Omental fat pad (tissue), 4 donors: ENCODE results near the gene PLD1. TPM values are rescaled to one million over a fixed set of nuclear protein-coding genes. Genes with fewer than 3 reads are reported as not detected.
"Not testable (repeated sequence)": the region's sequence is repeated elsewhere in the genome, so short reads cannot be mapped to it uniquely, and the experiment has no call there.

Experiments used
- ATAC-seq: fragments of 150-250 bp; one replicate; pipeline ENCODE4 v1.9.1; 2016; ENCODE audit warnings: mild to moderate bottlenecking, moderate library complexity; ENCODE audit not compliant: low FRiP score
- DNase-seq: peaks from one replicate; pipeline ENCODE4 v3.0.0-alpha.2; 2019; ENCODE audit warnings: low spot score
- total RNA-seq, 4 donors: library from RNA; depleted of rRNA; stranded (reverse); fragments of >200 nt; gene quantifications; one replicate each; pipeline ENCODE4 v1.1.0, GENCODE V29; 2016
- TF ChIP-seq, protein P1 (sequence below), 3 donors: fragments of 450-650 bp; IDR thresholded peaks; one replicate each; pipeline ENCODE4 v1.5.1; 2016 to 2017; ENCODE audit warnings: antibody characterized with exemption in 3 of 3, mild to moderate bottlenecking in 3 of 3, moderate library complexity in 2 of 3

Gene PLD1
- total RNA-seq, 4 donors from 2014 or later: 9.7 to 73.3 (median 33.2) TPM

- DNase-seq: no peak
- TF ChIP-seq, protein P1, sequence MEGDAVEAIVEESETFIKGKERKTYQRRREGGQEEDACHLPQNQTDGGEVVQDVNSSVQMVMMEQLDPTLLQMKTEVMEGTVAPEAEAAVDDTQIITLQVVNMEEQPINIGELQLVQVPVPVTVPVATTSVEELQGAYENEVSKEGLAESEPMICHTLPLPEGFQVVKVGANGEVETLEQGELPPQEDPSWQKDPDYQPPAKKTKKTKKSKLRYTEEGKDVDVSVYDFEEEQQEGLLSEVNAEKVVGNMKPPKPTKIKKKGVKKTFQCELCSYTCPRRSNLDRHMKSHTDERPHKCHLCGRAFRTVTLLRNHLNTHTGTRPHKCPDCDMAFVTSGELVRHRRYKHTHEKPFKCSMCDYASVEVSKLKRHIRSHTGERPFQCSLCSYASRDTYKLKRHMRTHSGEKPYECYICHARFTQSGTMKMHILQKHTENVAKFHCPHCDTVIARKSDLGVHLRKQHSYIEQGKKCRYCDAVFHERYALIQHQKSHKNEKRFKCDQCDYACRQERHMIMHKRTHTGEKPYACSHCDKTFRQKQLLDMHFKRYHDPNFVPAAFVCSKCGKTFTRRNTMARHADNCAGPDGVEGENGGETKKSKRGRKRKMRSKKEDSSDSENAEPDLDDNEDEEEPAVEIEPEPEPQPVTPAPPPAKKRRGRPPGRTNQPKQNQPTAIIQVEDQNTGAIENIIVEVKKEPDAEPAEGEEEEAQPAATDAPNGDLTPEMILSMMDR (IDR thresholded peaks at IDR 0.05): no peak
- ATAC-seq: no peak
These were observed 247.0 kb downstream of the PLD1 start for GRCh38 chr3:171563298-171563697.

DNA sequence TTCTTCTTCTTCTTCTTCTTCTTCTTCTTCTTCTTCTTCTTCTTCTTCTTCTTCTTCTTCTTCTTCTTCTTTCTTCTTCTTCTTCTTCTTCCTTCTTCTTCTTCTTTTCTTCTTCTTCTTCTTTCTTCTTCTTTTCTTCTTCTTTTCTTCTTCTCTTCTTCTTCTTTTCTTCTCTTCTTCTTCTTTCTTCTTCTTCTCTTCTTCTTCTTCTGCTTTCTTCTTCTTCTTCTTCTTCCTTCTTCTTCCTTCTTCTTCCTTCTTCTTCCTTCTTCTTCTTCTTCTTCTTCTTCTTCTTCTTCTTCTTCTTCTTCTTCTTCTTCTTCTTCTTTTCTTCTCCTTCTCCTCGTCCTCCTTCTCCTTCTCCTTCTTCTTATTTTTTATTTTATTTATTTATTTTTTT lies 247.8 kb downstream of the PLD1 start:
- not testable (repeated sequence) for ATAC-seq, DNase-seq

DNA sequence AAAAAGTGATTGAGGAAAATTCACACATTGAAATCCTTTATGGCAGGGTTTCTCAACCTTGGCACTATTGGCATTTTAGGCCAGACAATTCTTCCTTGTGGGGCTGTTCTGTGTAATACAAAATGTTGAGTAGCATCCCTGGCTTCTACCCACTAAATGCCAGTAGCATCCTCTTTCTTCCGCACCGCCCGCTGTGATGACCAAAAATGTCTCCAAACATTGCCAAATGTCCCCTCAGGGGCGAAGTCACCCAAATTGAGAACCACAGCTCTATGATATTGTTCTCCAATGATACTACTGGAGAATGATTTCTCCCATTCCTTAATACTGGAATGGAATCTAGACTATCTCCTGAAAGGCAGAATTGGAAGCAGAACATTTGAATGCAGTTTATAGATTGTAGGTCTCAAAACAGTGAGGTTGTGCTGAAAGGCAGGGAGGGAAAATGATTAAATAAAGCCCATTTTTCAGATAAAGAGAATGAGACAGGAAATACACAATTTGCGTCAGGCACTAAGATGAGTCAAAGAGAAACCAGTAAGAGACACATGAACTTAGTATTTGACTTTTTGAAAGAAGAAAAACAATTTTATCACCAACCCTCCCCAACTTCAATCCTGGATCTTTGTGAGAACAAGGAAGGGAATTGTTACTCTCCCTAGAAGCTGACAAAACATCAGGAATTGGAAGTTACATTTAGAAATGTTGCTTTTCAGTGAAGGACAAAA lies 248.5 kb downstream of the PLD1 start:
- TF ChIP-seq, protein P1 (IDR thresholded peaks at IDR 0.05): no peak
- ATAC-seq (no peak), DNase-seq (no peak)

DNA sequence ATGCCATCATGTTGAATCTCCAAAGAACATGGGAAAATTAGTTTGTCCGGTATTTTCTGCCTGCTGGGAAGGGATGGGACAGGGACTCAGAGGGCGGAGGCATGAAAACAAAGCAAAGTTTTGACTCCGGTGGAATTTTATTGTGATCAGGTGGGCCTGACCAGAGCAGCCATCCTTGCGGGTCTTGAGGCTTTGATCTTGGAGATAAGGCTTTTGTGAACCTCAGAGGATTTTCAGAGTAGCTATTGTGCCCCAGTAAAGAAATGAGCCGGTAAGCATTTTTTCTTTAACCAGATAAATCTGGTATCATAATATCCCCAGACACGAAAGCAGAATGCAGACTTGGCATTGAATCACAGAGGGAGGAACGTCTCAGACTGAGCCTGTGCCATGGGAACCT lies 250.7 kb downstream of the PLD1 start:
- no peak for DNase-seq
- TF ChIP-seq, protein P1 (IDR thresholded peaks at IDR 0.05): no peak
- no peak for ATAC-seq

- ATAC-seq (no peak), DNase-seq (no peak)
- TF ChIP-seq, protein P1 (IDR thresholded peaks at IDR 0.05): no peak
These were observed 252.0 kb downstream of the PLD1 start for GRCh38 chr3:171558188-171558696.

GRCh38 chr3:171557173-171557572 lies 253.1 kb downstream of the PLD1 start:
- TF ChIP-seq, protein P1 (IDR thresholded peaks at IDR 0.05): no peak
- ATAC-seq (no peak), DNase-seq (no peak)

DNA sequence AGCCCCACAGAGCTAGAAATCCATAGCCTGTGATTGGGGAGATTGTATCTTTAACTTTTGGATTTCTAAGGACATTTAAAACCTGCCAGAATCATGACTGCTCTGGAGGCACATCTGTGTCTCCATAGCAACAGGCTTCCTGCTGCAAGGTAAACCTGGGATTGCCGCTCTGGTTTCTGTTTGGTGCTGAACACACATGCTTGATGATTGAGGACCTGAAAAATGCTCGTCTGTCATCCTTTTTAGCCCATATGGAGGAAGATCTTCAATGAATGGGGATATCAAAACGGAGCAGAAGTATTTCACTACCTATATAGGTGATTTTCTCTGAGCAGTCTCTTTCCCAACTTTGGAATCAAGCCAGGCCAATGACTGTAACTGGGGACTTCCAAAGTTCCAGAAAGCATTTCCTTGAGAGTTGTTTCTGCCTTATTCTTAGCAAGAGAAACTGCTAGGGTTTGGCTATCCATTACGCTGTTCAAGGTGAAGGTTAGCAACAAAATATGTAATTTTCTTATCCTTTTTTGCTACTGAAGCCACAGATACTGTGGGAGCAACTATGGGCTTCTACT lies 253.6 kb downstream of the PLD1 start:
- ATAC-seq: no peak
- TF ChIP-seq, protein P1 (IDR thresholded peaks at IDR 0.05): no peak
- DNase-seq: no peak
